ENCODE results near the gene ARHGAP10. TPM values are rescaled to one million over a fixed set of nuclear protein-coding genes. Genes with fewer than 3 reads are reported as not detected.

Gene ARHGAP10
- total RNA-seq, 1 donor from 2014 or later: 20.2 TPM

GRCh38 chr4:147820975-147821374 is 89.1 kb downstream of the ARHGAP10 start:
- no peaks in the 10 kb centered on the region for H3K4me1 Mint-ChIP-seq
- Histone ChIP-seq H3K36me3 (no peaks in the 10 kb centered on the region), H3F3A (ENCODE audit: low read depth) (no peaks in the 10 kb centered on the region), H3K4me3 (no peak overlapping the region), H3K27me3 (no peaks in the 10 kb centered on the region), H3K27ac (no peak overlapping the region), H3K4me1 (peaks cover 6% of the 10 kb centered on the region), H3K4me2 (no peak overlapping the region), H2AFZ (replicated peaks) (no peak overlapping the region), H3K79me2 (ENCODE audit: low read depth) (peaks cover 22% of the 10 kb centered on the region), H4K20me1 (ENCODE audit: low read depth) (no peaks in the 10 kb centered on the region), H3K9ac (no peak overlapping the region), H3K9me3 (ENCODE audit: low read depth) (no peaks in the 10 kb centered on the region)
- no peak overlapping the region for H3K4me3 Mint-ChIP-seq
- TF ChIP-seq EZH2 (IDR thresholded peaks at IDR 0.05) (no peak), CTCF (IDR thresholded peaks at IDR 0.05) (no peak), EZH2phosphoT487 (IDR thresholded peaks at IDR 0.05) (no peak)
- H3K27ac Mint-ChIP-seq: no peak overlapping the region
- no peaks in the 10 kb centered on the region for H3K27me3 Mint-ChIP-seq (ENCODE audit: insufficient read depth, low read depth)
- peaks cover 8% of the 10 kb centered on the region for H3K36me3 Mint-ChIP-seq
- H3K9me3 Mint-ChIP-seq: no peaks in the 10 kb centered on the region
- no peak for DNase-seq (ENCODE audit: low spot score)

- peaks cover 16% of the 10 kb centered on the region for H3K79me2 ChIP-seq (ENCODE audit: low read depth)
These were observed 89.7 kb downstream of the ARHGAP10 start for GRCh38 chr4:147821555-147821954.

GRCh38 chr4:147822128-147822527 is 90.2 kb downstream of the ARHGAP10 start:
- H3F3A ChIP-seq (ENCODE audit: low read depth): peaks cover 9% of the 10 kb centered on the region
- no peaks in the 10 kb centered on the region for H3K36me3 ChIP-seq
- no peak overlapping the region for H3K4me3 Mint-ChIP-seq
- H3K27ac ChIP-seq: no peak overlapping the region
- no peaks in the 10 kb centered on the region for H4K20me1 ChIP-seq (ENCODE audit: low read depth)
- no peak overlapping the region for H3K4me3 ChIP-seq
- H3K9ac ChIP-seq: no peak overlapping the region
- no peak for DNase-seq (ENCODE audit: low spot score)
- TF ChIP-seq EZH2phosphoT487 (IDR thresholded peaks at IDR 0.05) (no peak), EZH2 (IDR thresholded peaks at IDR 0.05) (no peak), CTCF (IDR thresholded peaks at IDR 0.05) (no peak)
- H3K4me2 ChIP-seq: no peak overlapping the region
- no peaks in the 10 kb centered on the region for H3K9me3 ChIP-seq (ENCODE audit: low read depth)
- no peaks in the 10 kb centered on the region for H3K9me3 Mint-ChIP-seq
- H2AFZ ChIP-seq (replicated peaks): no peak overlapping the region
- no peaks in the 10 kb centered on the region for H3K27me3 Mint-ChIP-seq (ENCODE audit: insufficient read depth, low read depth)
- H3K36me3 Mint-ChIP-seq: peaks cover 11% of the 10 kb centered on the region
- H3K27ac Mint-ChIP-seq: no peak overlapping the region
- H3K27me3 ChIP-seq: no peaks in the 10 kb centered on the region
- H3K79me2 ChIP-seq (ENCODE audit: low read depth): peaks cover 11% of the 10 kb centered on the region
- H3K4me1 Mint-ChIP-seq: peaks cover 6% of the 10 kb centered on the region
- peaks cover 17% of the 10 kb centered on the region for H3K4me1 ChIP-seq

More at GRCh38 chr4:147821555-147821954, 89.7 kb downstream of the ARHGAP10 start:
- Mint-ChIP-seq H3K27me3 (ENCODE audit: insufficient read depth, low read depth) (no peaks in the 10 kb centered on the region), H3K9me3 (no peaks in the 10 kb centered on the region), H3K27ac (no peak overlapping the region), H3K4me3 (no peak overlapping the region), H3K36me3 (peaks cover 9% of the 10 kb centered on the region), H3K4me1 (peaks cover 4% of the 10 kb centered on the region)
- no peak overlapping the region for H3K27ac ChIP-seq
- no peak overlapping the region for H3K4me3 ChIP-seq
- H2AFZ ChIP-seq (replicated peaks): no peak overlapping the region
- no peak for DNase-seq (ENCODE audit: low spot score)
- no peaks in the 10 kb centered on the region for H3K9me3 ChIP-seq (ENCODE audit: low read depth)
- H3K4me1 ChIP-seq: peaks cover 11% of the 10 kb centered on the region
- no peaks in the 10 kb centered on the region for H3K27me3 ChIP-seq
- H3F3A ChIP-seq (ENCODE audit: low read depth): peaks cover 4% of the 10 kb centered on the region
- TF ChIP-seq EZH2phosphoT487 (IDR thresholded peaks at IDR 0.05): no peak
- H4K20me1 ChIP-seq (ENCODE audit: low read depth): no peaks in the 10 kb centered on the region
- no peak overlapping the region for H3K4me2 ChIP-seq
- H3K36me3 ChIP-seq: no peaks in the 10 kb centered on the region
- no peak overlapping the region for H3K9ac ChIP-seq

GRCh38 chr4:147823130-147823529 is 91.2 kb downstream of the ARHGAP10 start:
- no peaks in the 10 kb centered on the region for H3K27me3 ChIP-seq
- TF ChIP-seq CTCF (IDR thresholded peaks at IDR 0.05) (no peak), EZH2phosphoT487 (IDR thresholded peaks at IDR 0.05) (no peak), EZH2 (IDR thresholded peaks at IDR 0.05) (no peak)
- H4K20me1 ChIP-seq (ENCODE audit: low read depth): no peaks in the 10 kb centered on the region
- H3K79me2 ChIP-seq (ENCODE audit: low read depth): peaks cover 5% of the 10 kb centered on the region
- H3F3A ChIP-seq (ENCODE audit: low read depth): peaks cover 15% of the 10 kb centered on the region
- Mint-ChIP-seq H3K4me1 (peaks cover 10% of the 10 kb centered on the region), H3K36me3 (peaks cover 11% of the 10 kb centered on the region), H3K27me3 (ENCODE audit: insufficient read depth, low read depth) (no peaks in the 10 kb centered on the region), H3K27ac (no peak overlapping the region), H3K9me3 (no peaks in the 10 kb centered on the region), H3K4me3 (no peak overlapping the region)
- H3K4me2 ChIP-seq: no peak overlapping the region
- DNase-seq (ENCODE audit: low spot score): no peak
- H3K36me3 ChIP-seq: no peaks in the 10 kb centered on the region
- H3K4me3 ChIP-seq: no peak overlapping the region
- H3K9me3 ChIP-seq (ENCODE audit: low read depth): no peaks in the 10 kb centered on the region
- H3K4me1 ChIP-seq: peaks cover 23% of the 10 kb centered on the region
- no peak overlapping the region for H3K9ac ChIP-seq
- no peak overlapping the region for H2AFZ ChIP-seq (replicated peaks)
- no peak overlapping the region for H3K27ac ChIP-seq

All from neural progenitor cell (in vitro differentiated cells).